Spleen (tissue), 11 donors: ENCODE measurements around the gene SEC24D. TPM values are rescaled to one million over a fixed set of nuclear protein-coding genes. Genes with fewer than 3 reads are reported as not detected.

Source experiments
- DNase-seq: peaks from one replicate; pipeline ENCODE4 v3.0.0-alpha.2; 2020
- H3K27ac ChIP-seq, 8 donors: fragments of 200-600 bp; sonication (generic) in 7 of 8; 1 replicate in 4 of 8; 2 replicates in 4 of 8; pipeline versions ENCODE4 v1.5.0 to v1.8.0; 2016 to 2021; ENCODE audit warnings: inconsistent platforms in 4 of 8, mild to moderate bottlenecking in 4 of 8, moderate library complexity in 1 of 8
- H3K27me3 ChIP-seq, 7 donors: fragments of 200-600 bp; sonication (generic) in 6 of 7; replicated peaks in 1 of 7; 1 replicate in 4 of 7; 2 replicates in 3 of 7; pipeline versions ENCODE4 v1.5.0 to v1.8.0; 2016 to 2021; ENCODE audit warnings: inconsistent platforms in 3 of 7, mild to moderate bottlenecking in 1 of 7
- H3K36me3 ChIP-seq, 6 donors: fragments of 200-600 bp; sonication (generic) in 5 of 6; 1 replicate in 4 of 6; 2 replicates in 2 of 6; pipeline versions ENCODE4 v1.5.0 to v1.8.0; 2016 to 2021; ENCODE audit warnings: inconsistent platforms in 2 of 6
- H3K4me1 ChIP-seq, 6 donors: fragments of 200-600 bp; sonication (generic) in 5 of 6; 1 replicate in 3 of 6; 2 replicates in 3 of 6; pipeline versions ENCODE4 v1.5.0 to v1.8.0; 2016 to 2021; ENCODE audit warnings: inconsistent platforms in 3 of 6
- H3K4me3 ChIP-seq, 8 donors: fragments of 200-600 bp; sonication (generic) in 7 of 8; 1 replicate in 4 of 8; 2 replicates in 4 of 8; pipeline versions ENCODE4 v1.5.0 to v1.8.0; 2016 to 2021; ENCODE audit warnings: inconsistent platforms in 4 of 8, mild to moderate bottlenecking in 4 of 8, moderate library complexity in 2 of 8
- H3K9me3 ChIP-seq, 8 donors: fragments of 200-600 bp; sonication (generic) in 7 of 8; 1 replicate in 4 of 8; 2 replicates in 4 of 8; pipeline versions ENCODE4 v1.5.0 to v1.8.0; 2016 to 2021; ENCODE audit warnings: inconsistent platforms in 4 of 8
- POLR2A ChIP-seq, 3 donors: fragments of 450-650 bp; IDR thresholded peaks; one replicate each; pipeline ENCODE4 v1.5.1; 2017; ENCODE audit warnings: antibody characterized with exemption in 3 of 3, mild to moderate bottlenecking in 1 of 3
- POLR2AphosphoS5 ChIP-seq, 3 donors: sonication (generic); formaldehyde crosslinking; IDR thresholded peaks; one replicate each; pipeline ENCODE4 v1.5.1; 2017; ENCODE audit warnings: antibody characterized with exemption in 3 of 3
- WGBS, 5 donors: extraction: QIAGEN DNeasy Blood & Tissue Kit in 3 of 5; methylation state at CpG; one replicate each; pipeline versions ENCODE4 v1.1.5 to v1.1.7; 2013 to 2018; 5-methylcytosine and 5-hydroxymethylcytosine counted together
- intact Hi-C: fragments of 100-400 bp; cut with DNase I; formaldehyde crosslinking; loops from one replicate; pipeline ENCODE4 v1.15.0; 2023; ENCODE audit warnings: low total_unique reads
- polyA plus RNA-seq, 3 donors: library from polyadenylated mRNA; stranded (reverse); fragments of 200-250 nt; gene quantifications; one replicate each; pipeline ENCODE4 v1.2.1, GENCODE V29; 2013
- total RNA-seq, 7 donors: library from RNA; depleted of rRNA in 3 of 7; stranded (reverse); fragments of >200 nt in 3 of 7; fragmentation: NEBNext Ultra II Directional in 4 of 7; extraction: Animal tissue kit (Norgen Biotek cat#: 25700) in 4 of 7; gene quantifications; one replicate each; pipeline versions ENCODE4 v1.1.0 to v1.2.1, GENCODE V29; 2016 to 2021
- TF ChIP-seq, protein P1 (sequence below), 11 experiments: fragments of 200-600 bp in 7 of 11; fragments of 450-650 bp in 4 of 11; sonication (generic) in 4 of 11; IDR thresholded peaks in 8 of 11; conservative IDR thresholded peaks in 3 of 11; 1 replicate in 7 of 11; 2 replicates in 4 of 11; pipeline versions ENCODE4 v1.4.0 to v1.8.0; 2016 to 2021; ENCODE audit warnings: antibody characterized with exemption in 11 of 11, inconsistent platforms in 4 of 11, mild to moderate bottlenecking in 1 of 11
- donor health status: healthy with polysubstance abuse.
- donor health status: DM: no; HTN: no; CAD: no; lungs with moderate emphysema.
- donor health status: DM: no; HTN: no; CAD: no.
- donor health status: Bipolar disorder and iron deficiency.
- donor health status: healthy.
- donor health status: DM: no; HTN: no; CAD: no.
- donor health status: DM: yes; HTN: yes; CAD: no.

Gene SEC24D
- total and polyA plus RNA-seq, 10 donors: 5.2 to 75.8 (median 55.2) TPM

DNA sequence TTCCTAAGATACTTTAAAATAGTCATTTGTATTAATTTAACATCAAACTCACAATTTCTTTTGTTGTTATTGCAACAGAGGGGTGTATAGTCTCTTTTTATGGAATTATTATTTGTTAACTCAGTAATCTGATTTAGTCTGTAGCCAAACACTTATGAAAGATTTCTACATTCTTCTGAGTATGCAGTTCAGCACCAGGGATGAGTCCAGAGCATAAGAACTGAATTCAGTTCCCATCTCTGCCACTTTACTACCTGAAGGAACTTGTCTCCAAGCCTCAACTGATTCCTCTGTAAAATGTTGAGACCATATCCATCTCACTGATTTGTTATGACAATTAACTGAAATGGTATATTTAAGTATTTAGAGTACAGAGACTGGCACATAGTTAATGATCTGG is 105.2 kb downstream of the SEC24D start:
- TF ChIP-seq POLR2A (IDR thresholded peaks at IDR 0.05) (no peak), POLR2AphosphoS5 (IDR thresholded peaks at IDR 0.05) (no peak)
- TF ChIP-seq, protein P1, sequence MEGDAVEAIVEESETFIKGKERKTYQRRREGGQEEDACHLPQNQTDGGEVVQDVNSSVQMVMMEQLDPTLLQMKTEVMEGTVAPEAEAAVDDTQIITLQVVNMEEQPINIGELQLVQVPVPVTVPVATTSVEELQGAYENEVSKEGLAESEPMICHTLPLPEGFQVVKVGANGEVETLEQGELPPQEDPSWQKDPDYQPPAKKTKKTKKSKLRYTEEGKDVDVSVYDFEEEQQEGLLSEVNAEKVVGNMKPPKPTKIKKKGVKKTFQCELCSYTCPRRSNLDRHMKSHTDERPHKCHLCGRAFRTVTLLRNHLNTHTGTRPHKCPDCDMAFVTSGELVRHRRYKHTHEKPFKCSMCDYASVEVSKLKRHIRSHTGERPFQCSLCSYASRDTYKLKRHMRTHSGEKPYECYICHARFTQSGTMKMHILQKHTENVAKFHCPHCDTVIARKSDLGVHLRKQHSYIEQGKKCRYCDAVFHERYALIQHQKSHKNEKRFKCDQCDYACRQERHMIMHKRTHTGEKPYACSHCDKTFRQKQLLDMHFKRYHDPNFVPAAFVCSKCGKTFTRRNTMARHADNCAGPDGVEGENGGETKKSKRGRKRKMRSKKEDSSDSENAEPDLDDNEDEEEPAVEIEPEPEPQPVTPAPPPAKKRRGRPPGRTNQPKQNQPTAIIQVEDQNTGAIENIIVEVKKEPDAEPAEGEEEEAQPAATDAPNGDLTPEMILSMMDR (IDR thresholded peaks at IDR 0.05 in 8 of 11, conservative IDR thresholded peaks at IDR 0.05 in 3 of 11): no peak
- H3K4me1 ChIP-seq: no peaks in the 10 kb centered on the region
- no peaks in the 10 kb centered on the region for H3K27me3 ChIP-seq
- intact Hi-C loops: no loop called here
- DNase-seq: no peak
- peak overlapping the region in 1 of 8 donors; percentile 6 for H3K27ac ChIP-seq
- no peak overlapping the region for H3K4me3 ChIP-seq
- H3K36me3 ChIP-seq: peaks cover 0 to 100% (median 61%) of the 10 kb centered on the region in 6 donors
- H3K9me3 ChIP-seq: no peaks in the 10 kb centered on the region

DNA sequence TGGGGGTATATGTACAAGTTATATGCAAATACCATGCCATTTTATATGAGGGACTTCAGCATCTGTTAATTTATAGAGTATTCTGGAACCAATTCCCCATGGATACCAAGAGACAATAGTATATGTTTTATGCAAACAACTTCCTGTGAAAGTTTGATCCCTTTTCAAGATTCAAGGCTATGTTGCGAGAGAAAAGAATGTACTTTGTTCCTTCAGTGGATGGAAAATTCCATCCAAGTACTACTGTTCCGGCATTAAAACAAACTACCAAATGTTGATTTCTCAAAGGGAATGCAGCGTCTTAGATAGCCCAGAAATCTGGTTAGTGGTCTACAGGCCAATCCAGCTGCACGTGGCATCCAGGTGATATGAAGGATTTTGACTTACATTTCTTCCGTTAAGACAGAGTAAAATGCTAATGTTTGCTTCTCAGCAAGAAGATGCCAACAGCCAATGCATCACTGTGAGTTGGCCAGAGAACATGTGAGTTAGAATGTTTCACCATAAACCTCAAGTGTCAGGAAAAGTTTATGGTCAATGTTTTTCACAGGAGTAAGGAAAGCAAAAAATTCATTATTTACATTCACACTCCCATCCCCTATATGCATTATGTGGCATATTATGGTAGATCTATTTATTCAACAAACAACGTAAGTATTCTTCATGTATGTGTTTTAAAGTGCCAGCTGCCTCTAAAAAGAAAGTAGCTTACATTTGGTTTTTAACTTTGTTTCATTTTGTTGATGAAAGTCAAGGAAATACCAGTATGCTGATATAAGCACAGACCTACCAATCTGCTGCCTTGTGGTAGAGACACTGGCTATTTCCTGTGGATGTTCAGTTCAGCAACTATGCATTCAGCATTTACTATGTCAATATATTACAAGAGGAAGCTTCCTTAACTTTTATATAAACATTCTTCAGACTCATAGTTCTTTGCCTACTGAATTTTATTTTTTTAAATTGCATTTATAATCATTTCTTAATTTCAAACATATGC is 106.3 kb downstream of the SEC24D start:
- H3K9me3 ChIP-seq: no peaks in the 10 kb centered on the region
- TF ChIP-seq, protein P1 (IDR thresholded peaks at IDR 0.05 in 8 of 11, conservative IDR thresholded peaks at IDR 0.05 in 3 of 11): no peak
- no peak for TF ChIP-seq POLR2A (IDR thresholded peaks at IDR 0.05)
- TF ChIP-seq POLR2AphosphoS5 (IDR thresholded peaks at IDR 0.05): no peak
- no peaks in the 10 kb centered on the region for H3K27me3 ChIP-seq
- no peaks in the 10 kb centered on the region for H3K4me1 ChIP-seq
- 87 to 95% (median 90%) methylated on average over 6 of the region's 6 CpGs for WGBS, 5 donors
- peaks cover 0 to 100% (median 67%) of the 10 kb centered on the region in 6 donors for H3K36me3 ChIP-seq
- peak overlapping the region in 3 of 8 donors; percentile 10 to 28 (median 24) for H3K27ac ChIP-seq
- DNase-seq: no peak
- intact Hi-C loops: no loop called here
- no peak overlapping the region for H3K4me3 ChIP-seq

DNA sequence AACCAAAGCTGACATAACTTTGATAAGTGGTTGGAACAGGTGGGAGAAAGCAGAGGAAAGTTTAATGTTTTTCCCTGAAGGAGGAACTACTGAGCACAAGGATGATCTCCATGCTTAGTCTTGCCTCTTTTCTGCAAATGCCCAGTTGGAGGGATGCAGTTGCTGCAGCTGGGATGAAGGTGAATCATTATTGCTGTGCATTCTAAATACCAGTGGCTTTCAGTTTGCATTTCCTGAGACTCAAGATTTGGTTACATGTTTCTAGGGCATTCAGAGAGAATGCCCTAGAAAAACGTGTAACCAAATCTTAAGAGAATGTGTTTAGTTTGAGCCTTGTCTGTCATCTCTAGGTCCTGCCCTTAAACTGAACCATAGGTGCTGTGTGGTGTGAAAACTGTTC is 108.6 kb downstream of the SEC24D start:
- Histone ChIP-seq H3K4me1 (no peaks in the 10 kb centered on the region), H3K36me3 (peaks cover 3 to 100% (median 66%) of the 10 kb centered on the region in 6 donors), H3K27ac (no peak overlapping the region), H3K4me3 (no peak overlapping the region), H3K9me3 (no peaks in the 10 kb centered on the region), H3K27me3 (no peaks in the 10 kb centered on the region)
- 58 to 83% (median 70%) methylated on average over 1 of the region's 1 CpG for WGBS, 5 donors
- TF ChIP-seq, protein P1 (IDR thresholded peaks at IDR 0.05 in 8 of 11, conservative IDR thresholded peaks at IDR 0.05 in 3 of 11): no peak
- TF ChIP-seq POLR2A (IDR thresholded peaks at IDR 0.05) (no peak), POLR2AphosphoS5 (IDR thresholded peaks at IDR 0.05) (no peak)
- DNase-seq: no peak
- intact Hi-C loops: no loop called here

DNA sequence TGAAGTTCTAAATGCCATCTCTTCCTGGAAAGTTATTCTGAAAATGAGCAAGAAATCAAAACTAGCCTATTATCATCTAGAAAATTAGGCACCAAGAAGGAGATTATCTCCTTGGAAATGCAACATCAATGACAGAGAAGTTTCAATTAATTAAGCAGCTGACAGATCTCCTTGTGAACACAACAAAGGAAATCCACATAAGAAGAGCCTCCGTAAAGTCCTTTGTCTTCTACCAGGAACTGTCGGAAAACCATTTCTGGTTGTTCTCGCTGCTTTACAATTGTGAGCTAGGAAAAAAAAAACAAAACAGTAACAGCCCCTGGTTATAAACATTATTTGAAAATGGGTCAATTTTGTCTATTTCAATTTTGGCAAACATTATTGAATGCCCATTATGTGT is 112.6 kb downstream of the SEC24D start:
- no peak overlapping the region for H3K27ac ChIP-seq
- no peak for DNase-seq
- no peak overlapping the region for H3K4me3 ChIP-seq
- WGBS, 5 donors: 93 to 100% (median 95%) methylated on average over 3 of the region's 3 CpGs
- H3K4me1 ChIP-seq: no peaks in the 10 kb centered on the region
- no peaks in the 10 kb centered on the region for H3K27me3 ChIP-seq
- TF ChIP-seq POLR2AphosphoS5 (IDR thresholded peaks at IDR 0.05) (no peak), POLR2A (IDR thresholded peaks at IDR 0.05) (no peak)
- TF ChIP-seq, protein P1 (IDR thresholded peaks at IDR 0.05 in 8 of 11, conservative IDR thresholded peaks at IDR 0.05 in 3 of 11): no peak
- peaks cover 3 to 96% (median 41%) of the 10 kb centered on the region in 6 donors for H3K36me3 ChIP-seq
- intact Hi-C loops: no loop called here
- H3K9me3 ChIP-seq: no peaks in the 10 kb centered on the region
